ENCODE results near the gene PIGL.
A peak's percentile ranks its signal among the peaks of the same experiment; 100 is the strongest.

PIGL gene

DNA sequence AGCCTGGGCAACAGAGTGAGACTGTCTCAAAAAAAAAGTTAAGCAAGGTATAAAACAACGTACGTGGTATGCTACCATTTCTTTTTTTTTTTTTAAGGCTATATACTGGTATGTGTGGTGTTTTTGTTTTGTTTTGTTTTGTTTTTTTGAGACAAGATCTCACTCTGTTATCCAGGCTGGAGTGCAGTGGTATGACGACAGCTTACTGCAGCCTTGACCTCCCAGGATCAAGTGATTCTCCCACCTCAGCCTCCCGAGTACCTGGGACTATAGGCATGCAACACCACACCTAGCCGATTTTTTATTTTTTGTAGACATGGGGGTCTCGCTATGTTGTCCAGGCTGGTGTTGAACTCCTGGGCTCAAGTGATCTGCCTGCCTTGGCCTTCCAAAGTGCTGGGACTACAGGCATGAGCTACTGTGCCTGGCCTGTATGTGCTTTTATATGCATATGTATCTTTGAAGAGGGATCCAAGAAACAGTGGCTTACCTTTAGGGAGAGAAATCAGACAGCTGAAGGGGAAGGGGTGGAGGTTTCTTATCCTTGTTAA is 129.8 kb downstream of the PIGL start:
- no peak overlapping the region for H3K4me3 ChIP-seq (ENCODE audit: low read depth, low read length)
- TF ChIP-seq, protein P1, sequence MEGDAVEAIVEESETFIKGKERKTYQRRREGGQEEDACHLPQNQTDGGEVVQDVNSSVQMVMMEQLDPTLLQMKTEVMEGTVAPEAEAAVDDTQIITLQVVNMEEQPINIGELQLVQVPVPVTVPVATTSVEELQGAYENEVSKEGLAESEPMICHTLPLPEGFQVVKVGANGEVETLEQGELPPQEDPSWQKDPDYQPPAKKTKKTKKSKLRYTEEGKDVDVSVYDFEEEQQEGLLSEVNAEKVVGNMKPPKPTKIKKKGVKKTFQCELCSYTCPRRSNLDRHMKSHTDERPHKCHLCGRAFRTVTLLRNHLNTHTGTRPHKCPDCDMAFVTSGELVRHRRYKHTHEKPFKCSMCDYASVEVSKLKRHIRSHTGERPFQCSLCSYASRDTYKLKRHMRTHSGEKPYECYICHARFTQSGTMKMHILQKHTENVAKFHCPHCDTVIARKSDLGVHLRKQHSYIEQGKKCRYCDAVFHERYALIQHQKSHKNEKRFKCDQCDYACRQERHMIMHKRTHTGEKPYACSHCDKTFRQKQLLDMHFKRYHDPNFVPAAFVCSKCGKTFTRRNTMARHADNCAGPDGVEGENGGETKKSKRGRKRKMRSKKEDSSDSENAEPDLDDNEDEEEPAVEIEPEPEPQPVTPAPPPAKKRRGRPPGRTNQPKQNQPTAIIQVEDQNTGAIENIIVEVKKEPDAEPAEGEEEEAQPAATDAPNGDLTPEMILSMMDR (IDR thresholded peaks at IDR 0.05; ENCODE audit: borderline replicate concordance, insufficient read depth, low read depth, low read length), result no peak

DNA sequence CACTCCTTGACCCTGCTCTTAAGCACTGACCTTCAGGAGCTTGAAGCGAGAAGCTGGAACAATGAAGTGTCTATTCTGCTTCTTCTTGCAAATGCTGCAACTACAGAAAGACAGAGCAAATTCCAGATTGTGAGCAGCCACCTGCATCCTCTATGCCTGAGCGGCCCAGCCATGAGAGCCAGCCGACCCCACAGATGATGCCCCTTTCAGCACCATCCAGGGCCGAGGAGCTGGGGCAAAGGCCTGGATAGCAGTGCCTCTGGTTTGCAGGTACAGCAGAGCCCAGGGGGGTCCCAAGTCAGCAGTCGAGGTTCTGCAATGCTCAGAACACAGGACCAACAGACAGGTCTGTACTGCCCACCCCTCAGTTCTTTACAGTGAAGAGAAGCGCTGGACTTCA is 131.6 kb downstream of the PIGL start:
- TF ChIP-seq, protein P1 (IDR thresholded peaks at IDR 0.05; ENCODE audit: borderline replicate concordance, insufficient read depth, low read depth, low read length), result no peak

DNA sequence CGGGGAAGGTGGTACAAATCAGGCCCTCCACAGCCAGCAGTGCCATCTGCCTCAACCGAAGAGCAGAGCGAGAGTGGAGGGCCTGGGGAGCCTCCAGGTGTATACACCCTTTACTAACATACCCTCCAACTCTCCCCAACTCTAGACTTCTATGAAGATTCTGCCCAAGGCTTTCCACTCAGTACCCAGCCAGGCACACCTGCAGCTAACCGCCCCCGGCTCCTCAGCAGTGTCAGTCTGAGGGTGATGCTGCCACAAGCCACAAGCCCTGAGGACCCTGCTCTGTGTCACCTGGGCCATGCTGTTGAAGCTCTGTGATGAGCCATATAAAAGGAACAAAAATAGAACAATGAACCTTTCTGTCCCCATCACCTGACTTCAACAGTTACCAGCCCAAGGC is 132.4 kb downstream of the PIGL start:
- TF ChIP-seq, protein P1 (IDR thresholded peaks at IDR 0.05; ENCODE audit: borderline replicate concordance, insufficient read depth, low read depth, low read length), result no peak
- no peak overlapping the region for H3K4me3 ChIP-seq (ENCODE audit: low read depth, low read length)

More for the DNA sequence above, 131.6 kb downstream of the PIGL start:
- H3K4me3 ChIP-seq (ENCODE audit: low read depth, low read length), result no peak overlapping the region

DNA sequence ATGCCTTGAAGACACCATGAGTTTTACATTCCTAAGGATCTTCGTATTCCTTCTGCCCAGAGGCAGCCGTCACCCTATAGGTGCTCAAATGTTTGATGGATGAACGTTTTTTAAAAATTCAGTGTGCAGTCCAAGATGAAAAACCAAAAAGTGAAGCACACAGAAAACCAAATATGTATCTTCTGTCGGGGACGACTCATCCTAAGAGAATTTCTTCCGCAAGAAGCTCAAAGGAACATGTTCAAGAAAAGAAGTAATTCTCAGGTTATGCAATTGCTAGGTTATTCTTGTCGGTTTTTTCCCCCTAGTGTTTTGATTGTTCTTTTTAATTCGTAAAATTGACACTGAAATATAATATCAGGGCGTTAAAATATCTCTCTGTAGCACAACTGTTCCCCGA is 134.8 kb downstream of the PIGL start:
- H3K4me3 ChIP-seq (ENCODE audit: low read depth, low read length), result peak overlapping the region; percentile 87
- TF ChIP-seq, protein P1 (IDR thresholded peaks at IDR 0.05; ENCODE audit: borderline replicate concordance, insufficient read depth, low read depth, low read length), result no peak

DNA sequence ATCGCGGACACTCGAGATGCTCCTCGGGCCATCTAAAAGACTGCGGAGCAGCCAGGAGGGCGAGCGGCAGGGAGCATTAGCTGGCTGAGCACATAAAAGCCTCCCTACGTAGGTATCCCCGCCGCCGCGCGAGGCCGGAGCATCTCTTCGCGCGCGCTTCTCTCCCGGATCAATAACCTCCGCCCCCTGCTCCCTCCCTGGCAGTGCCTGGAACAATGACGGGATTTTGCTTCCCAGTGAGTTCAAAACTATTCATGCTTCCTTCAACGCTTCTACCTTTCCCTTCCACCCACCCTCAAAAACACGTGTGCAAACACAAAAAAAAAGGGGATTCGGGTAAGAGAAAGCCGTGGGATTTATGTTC is 135.3 kb downstream of the PIGL start:
- TF ChIP-seq, protein P1 (IDR thresholded peaks at IDR 0.05; ENCODE audit: borderline replicate concordance, insufficient read depth, low read depth, low read length), result no peak
- peak overlapping the region; percentile 87 for H3K4me3 ChIP-seq (ENCODE audit: low read depth, low read length)

DNA sequence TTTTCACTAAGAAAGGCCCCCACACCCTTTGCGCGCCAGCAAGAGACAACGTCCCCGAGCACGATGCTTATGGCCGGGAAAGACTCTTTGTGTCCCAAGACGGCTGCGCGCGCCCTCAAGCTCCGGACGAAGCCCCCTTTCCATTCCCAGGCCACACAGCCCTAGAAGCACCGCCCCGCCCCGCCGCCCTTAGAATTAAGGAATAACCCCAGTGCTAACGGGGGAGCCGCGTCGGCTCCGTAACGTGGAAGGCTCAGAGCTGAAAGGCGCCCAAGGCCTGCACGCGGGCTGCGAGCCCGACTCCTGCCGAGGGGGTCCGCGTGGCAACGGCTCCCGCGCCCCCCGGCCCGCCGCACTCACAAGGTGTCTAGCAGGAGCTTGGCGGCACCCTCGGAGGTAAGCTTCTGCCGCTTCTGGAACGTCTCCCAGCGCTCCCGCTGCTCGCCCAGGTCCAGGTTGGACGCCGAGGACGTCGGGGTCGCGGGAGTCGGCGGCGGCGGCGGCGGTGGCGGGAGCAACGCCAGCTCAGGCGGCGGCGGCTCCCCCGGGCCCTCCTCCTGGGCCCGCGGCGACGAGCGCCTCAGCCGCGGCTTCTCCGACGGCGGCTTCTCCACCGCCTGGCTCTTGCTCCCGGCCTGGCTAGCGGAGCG is 135.8 kb downstream of the PIGL start:
- TF ChIP-seq, protein P1 (IDR thresholded peaks at IDR 0.05; ENCODE audit: borderline replicate concordance, insufficient read depth, low read depth, low read length), result no peak
- H3K4me3 ChIP-seq (ENCODE audit: low read depth, low read length), result peak overlapping the region; percentile 87

Data from GM12875 (cell line).